ENCODE results near the gene SVOP. TPM values are rescaled to one million over a fixed set of nuclear protein-coding genes. Genes with fewer than 3 reads are reported as not detected.
A peak's percentile ranks its signal among the peaks of the same experiment; 100 is the strongest.
"Not testable (repeated sequence)": the region's sequence is repeated elsewhere in the genome, so short reads cannot be mapped to it uniquely, and the experiment has no call there.

The SVOP gene
- total RNA-seq, 1 donor from 2014 or later, result 2.6 TPM

DNA sequence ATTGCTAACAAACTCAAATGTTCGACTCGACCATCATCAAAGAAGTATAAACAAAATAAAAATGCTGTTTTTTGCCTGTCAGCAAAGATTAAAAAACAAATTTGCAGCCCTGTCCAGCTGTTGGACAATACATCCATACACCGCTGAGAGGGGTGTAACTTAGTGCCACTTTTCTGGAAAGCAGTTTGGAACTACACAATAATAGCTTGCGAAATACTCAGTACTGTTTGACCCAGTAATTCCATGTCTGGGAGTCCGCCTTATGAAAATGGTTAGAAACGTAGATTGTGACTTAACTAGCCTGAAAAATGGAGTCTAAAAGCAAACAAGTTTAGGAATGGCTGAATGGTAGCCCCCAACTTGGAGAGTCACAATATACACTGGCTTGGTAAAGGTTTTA, 37.9 kb upstream of the SVOP start:
- intact Hi-C loops (cut with micrococcal nuclease), result no loop called here
- Histone ChIP-seq H3K9me3 (replicated peaks) (peaks cover 3% of the 10 kb centered on the region), H3K27ac (replicated peaks) (no peak overlapping the region), H3K4me3 (no peak overlapping the region), H3K36me3 (peaks cover 60% of the 10 kb centered on the region), H3K4me1 (peaks cover 8% of the 10 kb centered on the region), H3K27me3 (ENCODE audit: low read depth) (no peaks in the 10 kb centered on the region)
- TF ChIP-seq, protein P1, sequence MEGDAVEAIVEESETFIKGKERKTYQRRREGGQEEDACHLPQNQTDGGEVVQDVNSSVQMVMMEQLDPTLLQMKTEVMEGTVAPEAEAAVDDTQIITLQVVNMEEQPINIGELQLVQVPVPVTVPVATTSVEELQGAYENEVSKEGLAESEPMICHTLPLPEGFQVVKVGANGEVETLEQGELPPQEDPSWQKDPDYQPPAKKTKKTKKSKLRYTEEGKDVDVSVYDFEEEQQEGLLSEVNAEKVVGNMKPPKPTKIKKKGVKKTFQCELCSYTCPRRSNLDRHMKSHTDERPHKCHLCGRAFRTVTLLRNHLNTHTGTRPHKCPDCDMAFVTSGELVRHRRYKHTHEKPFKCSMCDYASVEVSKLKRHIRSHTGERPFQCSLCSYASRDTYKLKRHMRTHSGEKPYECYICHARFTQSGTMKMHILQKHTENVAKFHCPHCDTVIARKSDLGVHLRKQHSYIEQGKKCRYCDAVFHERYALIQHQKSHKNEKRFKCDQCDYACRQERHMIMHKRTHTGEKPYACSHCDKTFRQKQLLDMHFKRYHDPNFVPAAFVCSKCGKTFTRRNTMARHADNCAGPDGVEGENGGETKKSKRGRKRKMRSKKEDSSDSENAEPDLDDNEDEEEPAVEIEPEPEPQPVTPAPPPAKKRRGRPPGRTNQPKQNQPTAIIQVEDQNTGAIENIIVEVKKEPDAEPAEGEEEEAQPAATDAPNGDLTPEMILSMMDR (IDR thresholded peaks at IDR 0.05; ENCODE audit: borderline replicate concordance), result no peak
- DNase-seq, result no peak

DNA sequence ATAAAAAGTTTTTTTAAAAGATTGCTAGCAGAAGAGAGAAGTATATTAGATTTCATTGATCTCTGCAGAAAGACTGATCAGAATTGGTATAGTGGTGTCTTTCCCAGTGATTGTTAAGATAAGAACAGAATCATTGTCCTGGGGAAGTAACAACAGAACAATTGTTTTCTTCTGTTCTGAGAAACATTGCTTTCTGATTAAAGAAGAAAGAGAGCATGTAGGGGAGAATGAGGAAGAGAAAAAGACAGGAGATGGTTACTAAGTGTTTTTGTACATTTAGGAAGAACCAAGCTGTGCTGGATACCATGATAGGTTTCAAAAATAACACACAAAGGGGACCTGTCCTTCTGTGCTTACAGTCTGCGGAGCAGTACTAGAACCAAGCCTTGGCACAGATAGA, 36.5 kb upstream of the SVOP start:
- no peak overlapping the region for H3K4me3 ChIP-seq
- H3K4me1 ChIP-seq, result peaks cover 22% of the 10 kb centered on the region
- TF ChIP-seq, protein P1 (IDR thresholded peaks at IDR 0.05; ENCODE audit: borderline replicate concordance), result no peak
- intact Hi-C loops (cut with micrococcal nuclease), result no loop called here
- no peaks in the 10 kb centered on the region for H3K9me3 ChIP-seq (replicated peaks)
- no peak for DNase-seq
- no peaks in the 10 kb centered on the region for H3K27me3 ChIP-seq (ENCODE audit: low read depth)
- no peak overlapping the region for H3K27ac ChIP-seq (replicated peaks)
- H3K36me3 ChIP-seq, result peaks cover 48% of the 10 kb centered on the region

DNA sequence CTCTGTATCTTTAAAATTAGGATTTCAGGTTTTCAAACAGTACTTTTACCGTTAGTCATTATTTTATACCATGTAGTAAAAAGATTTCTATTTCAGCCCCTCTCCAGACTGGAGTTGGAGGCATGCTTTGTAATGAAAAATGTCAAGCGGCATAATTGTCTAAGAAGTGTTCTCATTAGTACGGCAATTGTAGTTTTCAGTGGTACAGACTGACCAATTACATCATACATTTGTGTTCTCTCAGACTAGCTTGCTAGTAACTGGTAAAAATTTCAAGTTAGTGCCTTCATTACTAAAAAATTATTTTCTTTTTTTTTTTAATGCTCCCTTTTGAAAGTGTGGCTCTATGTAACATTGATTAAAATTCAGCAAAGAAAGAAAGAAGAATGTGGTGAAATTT, 36.0 kb upstream of the SVOP start:
- H3K27me3 ChIP-seq (ENCODE audit: low read depth), result no peaks in the 10 kb centered on the region
- TF ChIP-seq, protein P1 (IDR thresholded peaks at IDR 0.05; ENCODE audit: borderline replicate concordance), result no peak
- peaks cover 25% of the 10 kb centered on the region for H3K4me1 ChIP-seq
- H3K27ac ChIP-seq (replicated peaks), result no peak overlapping the region
- intact Hi-C loops (cut with micrococcal nuclease), result no loop called here
- no peaks in the 10 kb centered on the region for H3K9me3 ChIP-seq (replicated peaks)
- H3K36me3 ChIP-seq, result peaks cover 46% of the 10 kb centered on the region
- no peak overlapping the region for H3K4me3 ChIP-seq
- DNase-seq, result no peak

DNA sequence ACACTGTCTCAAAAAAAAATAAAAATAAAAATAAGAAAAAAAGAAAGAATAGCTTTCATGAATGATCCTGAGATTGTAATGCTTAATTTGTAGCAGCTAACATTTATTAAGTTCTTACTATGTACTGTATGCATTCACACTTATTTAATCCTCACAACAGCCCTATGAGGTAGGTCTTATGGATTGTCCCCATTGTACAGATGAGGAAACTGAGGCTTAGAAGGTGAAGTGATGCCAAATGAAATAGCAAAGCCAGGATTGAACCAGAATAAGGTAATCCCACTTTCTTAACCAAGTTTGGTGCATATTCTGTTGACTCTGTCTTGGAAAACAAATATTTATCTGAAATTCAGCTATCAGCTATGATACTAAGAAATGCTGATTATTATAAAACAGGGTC, 33.7 kb upstream of the SVOP start:
- no peak overlapping the region for H3K27ac ChIP-seq (replicated peaks)
- H3K4me1 ChIP-seq, result peaks cover 29% of the 10 kb centered on the region
- H3K36me3 ChIP-seq, result peaks cover 28% of the 10 kb centered on the region
- no peak for DNase-seq
- TF ChIP-seq, protein P1 (IDR thresholded peaks at IDR 0.05; ENCODE audit: borderline replicate concordance), result no peak
- no peaks in the 10 kb centered on the region for H3K27me3 ChIP-seq (ENCODE audit: low read depth)
- no peak overlapping the region for H3K4me3 ChIP-seq
- intact Hi-C loops (cut with micrococcal nuclease), result no loop called here
- no peaks in the 10 kb centered on the region for H3K9me3 ChIP-seq (replicated peaks)

DNA sequence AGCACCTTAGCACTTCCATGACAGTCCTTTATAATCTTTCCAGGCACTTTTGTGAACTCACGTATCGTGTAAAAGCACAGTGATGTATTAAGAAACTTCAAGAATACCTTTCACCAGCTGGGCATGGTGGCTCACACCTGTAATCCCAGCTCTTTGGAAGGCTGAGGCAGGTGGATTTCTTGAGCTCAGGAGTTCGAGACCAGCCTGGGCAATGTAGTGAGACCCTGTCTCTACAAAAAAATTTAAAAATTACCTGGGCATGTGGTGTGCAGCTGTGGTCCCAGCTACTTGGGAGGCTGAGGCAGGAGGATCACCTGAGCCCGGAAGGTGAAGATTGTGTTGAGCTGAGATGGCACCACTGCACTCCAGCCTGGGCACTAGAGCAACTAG, 33.3 kb upstream of the SVOP start:
- Histone ChIP-seq H3K4me1 (peaks cover 29% of the 10 kb centered on the region), H3K27ac (replicated peaks) (peak overlapping the region; percentile 92), H3K36me3 (peaks cover 24% of the 10 kb centered on the region), H3K4me3 (peak overlapping the region; percentile 91)
- H3K27me3 ChIP-seq (ENCODE audit: low read depth); intact Hi-C loops (cut with micrococcal nuclease); H3K9me3 ChIP-seq (replicated peaks); DNase-seq: not testable (repeated sequence)

DNA sequence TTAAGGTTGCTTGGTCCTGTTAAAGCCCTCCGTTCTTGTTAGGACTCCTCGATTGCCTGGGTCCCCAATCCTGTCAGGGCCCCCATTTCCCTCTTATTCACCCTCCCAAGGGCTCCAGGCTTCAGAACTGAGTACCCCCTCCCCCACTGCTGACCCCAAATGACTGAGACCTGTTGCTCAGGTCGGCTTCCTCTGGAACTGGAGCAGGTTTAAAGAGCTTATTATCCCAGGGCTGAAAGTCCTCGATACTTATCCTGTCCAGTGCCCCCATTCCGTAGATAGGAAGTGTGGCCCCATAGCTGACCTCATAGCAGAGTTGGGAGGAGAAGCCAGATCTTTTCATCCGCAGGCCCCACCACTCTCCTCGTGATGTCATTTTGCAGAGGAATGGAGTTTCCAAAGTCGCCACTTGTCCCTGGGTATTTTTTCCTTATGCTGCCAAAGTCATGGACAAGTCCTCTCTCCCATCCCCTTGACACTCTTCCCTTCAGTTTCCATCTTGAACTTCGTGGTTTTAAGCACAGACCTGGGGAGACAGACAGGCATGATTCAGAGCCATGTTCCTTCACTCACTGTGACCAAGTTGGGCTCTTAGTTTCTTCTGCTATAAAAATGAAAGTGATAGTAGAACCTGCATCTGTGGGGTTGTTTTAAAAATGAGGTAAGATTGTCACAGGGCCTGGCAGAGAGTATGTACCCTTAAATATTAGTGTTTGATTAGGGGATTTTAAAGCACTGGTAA, 32.7 kb upstream of the SVOP start:
- intact Hi-C loops (cut with micrococcal nuclease), result no loop called here
- TF ChIP-seq, protein P1 (IDR thresholded peaks at IDR 0.05; ENCODE audit: borderline replicate concordance), result no peak
- Histone ChIP-seq H3K27ac (replicated peaks) (peak overlapping the region; percentile 92), H3K4me3 (peak overlapping the region; percentile 91), H3K27me3 (ENCODE audit: low read depth) (no peaks in the 10 kb centered on the region), H3K9me3 (replicated peaks) (no peaks in the 10 kb centered on the region), H3K4me1 (peaks cover 29% of the 10 kb centered on the region), H3K36me3 (peaks cover 18% of the 10 kb centered on the region)
- DNase-seq, result no peak
